GM10266 (cell line): Measurements from ENCODE around the gene MECR.

Source experiments
- DNase-seq: peaks from one replicate; pipeline ENCODE4 v3.0.0; 2012; ENCODE audit errors: extremely low spot score
- TF ChIP-seq, protein P1 (sequence below): IDR thresholded peaks from 2 replicates; pipeline ENCODE4 v1.5.1; 2012; ENCODE audit warnings: mild to moderate bottlenecking, low read depth; ENCODE audit not compliant: control insufficient read depth, insufficient read depth; ENCODE audit errors: missing control alignments

Gene MECR

DNA sequence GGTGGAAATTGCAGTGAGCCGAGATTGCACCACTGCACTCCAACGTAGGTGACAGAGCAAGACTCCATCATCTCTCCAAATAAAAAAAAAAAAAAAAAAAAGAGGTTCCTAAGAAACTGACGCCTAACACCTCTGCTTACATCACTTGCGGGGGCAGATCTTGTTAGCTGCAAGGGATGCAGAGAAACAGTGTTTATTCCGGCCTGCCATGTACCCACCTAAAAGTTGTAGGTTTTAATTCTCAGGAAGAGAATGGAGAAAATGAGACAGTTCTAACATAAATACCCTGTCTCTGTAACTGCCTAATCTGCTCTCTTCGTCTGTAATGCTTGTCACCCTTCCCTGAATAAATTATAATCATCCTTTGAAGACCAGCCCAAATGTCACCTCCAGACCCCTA lies 40.0 kb downstream of the MECR start:
- TF ChIP-seq, protein P1, sequence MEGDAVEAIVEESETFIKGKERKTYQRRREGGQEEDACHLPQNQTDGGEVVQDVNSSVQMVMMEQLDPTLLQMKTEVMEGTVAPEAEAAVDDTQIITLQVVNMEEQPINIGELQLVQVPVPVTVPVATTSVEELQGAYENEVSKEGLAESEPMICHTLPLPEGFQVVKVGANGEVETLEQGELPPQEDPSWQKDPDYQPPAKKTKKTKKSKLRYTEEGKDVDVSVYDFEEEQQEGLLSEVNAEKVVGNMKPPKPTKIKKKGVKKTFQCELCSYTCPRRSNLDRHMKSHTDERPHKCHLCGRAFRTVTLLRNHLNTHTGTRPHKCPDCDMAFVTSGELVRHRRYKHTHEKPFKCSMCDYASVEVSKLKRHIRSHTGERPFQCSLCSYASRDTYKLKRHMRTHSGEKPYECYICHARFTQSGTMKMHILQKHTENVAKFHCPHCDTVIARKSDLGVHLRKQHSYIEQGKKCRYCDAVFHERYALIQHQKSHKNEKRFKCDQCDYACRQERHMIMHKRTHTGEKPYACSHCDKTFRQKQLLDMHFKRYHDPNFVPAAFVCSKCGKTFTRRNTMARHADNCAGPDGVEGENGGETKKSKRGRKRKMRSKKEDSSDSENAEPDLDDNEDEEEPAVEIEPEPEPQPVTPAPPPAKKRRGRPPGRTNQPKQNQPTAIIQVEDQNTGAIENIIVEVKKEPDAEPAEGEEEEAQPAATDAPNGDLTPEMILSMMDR, result no peak
- no peak for DNase-seq

DNA sequence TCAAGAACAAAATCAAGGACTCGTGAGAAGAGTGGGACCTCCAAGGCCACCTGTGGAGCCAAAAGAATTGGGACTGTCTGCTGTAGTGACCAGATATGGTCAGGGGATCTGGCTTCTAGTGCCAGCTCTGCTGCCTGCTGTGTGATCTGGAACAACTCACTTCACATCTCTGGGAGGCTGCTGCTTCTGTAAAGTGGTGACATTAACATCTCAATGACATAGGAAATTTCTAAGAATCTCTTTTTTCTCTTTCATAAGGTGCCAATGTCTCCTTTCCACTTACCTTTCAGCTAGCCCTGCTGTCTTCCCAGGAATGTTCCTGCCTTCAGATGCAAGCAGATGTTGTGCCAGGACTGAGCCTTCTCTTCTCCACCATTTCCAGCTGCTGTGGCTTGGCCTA lies 44.0 kb downstream of the MECR start:
- no peak for DNase-seq
- TF ChIP-seq, protein P1, result no peak

DNA sequence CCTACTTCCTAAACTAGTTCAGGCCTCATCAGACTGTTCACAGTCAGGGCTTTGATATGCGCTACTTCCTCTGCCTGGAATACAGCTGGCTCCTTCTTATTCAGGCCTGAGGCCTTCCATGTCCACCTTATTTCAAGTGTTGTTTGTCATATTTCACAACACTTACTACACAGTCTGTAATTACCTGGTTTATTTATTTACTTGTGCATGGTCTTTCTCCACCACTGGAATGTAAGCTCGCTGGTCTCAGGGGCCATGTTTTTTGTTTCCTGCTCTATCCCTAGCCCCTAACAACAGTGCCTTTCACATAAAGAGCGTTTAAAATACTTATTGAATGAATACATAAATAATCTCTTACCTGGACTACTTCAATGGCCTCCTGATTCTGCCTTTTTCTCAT lies 44.5 kb downstream of the MECR start:
- TF ChIP-seq, protein P1, result no peak
- DNase-seq, result no peak

DNA sequence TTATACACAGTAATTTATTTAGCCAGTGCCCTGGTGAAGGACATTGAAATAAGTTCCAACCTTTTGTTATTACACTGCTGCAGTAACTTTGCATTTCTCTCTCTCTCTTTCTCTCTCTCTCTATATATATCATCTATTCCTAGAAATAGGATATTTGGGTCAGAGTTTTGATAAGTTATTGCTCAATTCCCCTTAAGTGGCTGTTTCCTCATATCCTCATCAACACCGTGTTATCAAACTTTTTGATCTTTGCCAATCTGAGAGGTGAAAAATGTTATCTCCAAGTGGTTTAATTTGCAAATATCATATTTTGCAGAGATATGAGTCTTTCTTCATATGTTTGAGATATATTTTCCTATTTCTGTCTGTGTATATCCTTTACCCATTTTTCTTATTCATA lies 47.4 kb downstream of the MECR start:
- no peak for DNase-seq
- TF ChIP-seq, protein P1, result no peak

DNA sequence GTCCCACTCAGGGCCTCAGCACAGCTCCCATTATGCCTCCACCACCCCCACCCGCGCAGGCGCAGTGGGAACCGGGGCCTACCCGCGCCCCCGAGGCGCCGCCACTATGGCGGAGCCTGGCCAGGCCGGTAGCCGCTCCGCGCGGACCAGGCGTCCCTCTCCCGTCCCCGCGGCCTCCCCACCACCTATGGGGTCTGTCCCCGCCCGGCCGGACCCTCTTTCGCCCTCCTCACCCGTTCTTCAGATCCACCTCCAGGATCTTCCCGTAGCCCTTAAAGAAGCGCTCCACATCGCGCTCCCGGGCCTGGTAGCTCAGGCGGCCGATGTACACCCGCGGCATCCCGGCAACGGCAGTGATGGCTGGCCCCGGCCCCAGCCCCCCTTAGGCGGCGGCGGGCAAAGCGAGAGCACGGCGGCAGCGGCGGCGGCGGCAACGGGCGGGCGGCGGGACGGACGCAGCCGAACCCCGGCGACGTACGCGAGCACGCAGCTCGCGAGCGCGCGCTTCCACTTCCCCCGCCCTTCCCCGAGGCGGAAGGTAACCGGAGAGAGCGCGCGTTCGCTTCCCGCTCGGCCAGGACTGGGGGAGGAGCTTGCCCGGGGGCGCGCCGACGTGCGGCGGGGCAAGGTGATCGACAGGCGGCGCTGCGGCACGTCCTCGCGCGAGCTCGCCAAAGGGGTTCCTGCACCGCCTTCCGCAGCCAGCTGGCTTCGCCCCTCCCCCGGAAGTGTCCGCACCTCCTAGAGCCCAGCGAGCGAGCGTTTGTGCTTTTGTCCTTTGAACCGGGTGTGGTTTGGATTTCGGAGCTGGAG lies 49.1 kb downstream of the MECR start, which contains the start of gene SRSF4:
TSS of gene SRSF4 (minus strand) at position 488 of the 813 bp plus-strand sequence. CDS start at position 340, 148 bp downstream.
- TF ChIP-seq, protein P1, result peak; percentile 91
- peak; percentile 98 for DNase-seq

DNA sequence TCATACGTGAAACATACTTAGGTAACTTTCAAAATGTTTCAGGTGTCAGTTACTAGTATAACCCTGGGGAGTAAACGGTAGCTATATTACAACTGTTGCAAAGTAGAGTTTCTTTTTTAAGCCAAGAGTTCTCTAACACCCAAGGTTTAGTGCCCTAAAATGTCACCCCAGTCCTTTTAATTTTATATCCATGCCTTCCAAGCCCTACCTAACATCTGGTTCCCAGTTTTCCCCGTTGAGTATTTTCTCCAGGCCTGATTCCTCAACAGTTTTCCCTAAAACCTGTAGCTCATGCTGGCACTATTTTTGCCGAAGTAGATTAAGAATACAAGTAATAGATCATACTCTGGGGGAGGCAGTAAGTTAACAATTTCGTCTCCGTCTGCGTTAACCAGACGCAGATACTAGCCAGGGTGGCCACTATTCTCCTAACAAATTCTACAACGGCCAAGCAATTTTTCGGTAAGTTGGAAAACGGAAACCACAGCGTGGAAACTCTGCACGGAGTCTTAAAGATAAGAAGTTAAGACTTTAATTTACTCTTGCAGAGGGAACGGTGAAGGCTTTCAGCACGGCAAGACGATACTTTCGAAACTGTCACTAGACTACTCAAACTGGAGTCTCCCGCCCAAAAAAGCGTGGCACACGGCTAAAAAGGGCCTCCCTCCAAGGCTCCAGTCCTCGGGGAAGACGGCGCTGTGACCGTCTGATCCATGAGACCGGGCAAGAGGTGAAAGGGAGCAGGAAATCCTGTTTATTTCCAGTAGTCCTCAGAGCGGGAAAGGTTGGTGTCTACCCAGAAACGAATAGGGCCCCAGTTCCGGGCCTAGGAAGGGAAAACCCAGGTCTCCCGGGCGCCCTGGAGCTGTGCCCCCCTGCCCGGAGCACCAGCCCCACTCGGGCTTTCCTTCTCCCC lies 50.0 kb downstream of the MECR start:
- TF ChIP-seq, protein P1, result no peak
- peak; percentile 41 for DNase-seq
